Lower leg skin (tissue), 3 donors: Measurements from ENCODE around the gene MFSD6.

Source experiments
- POLR2A ChIP-seq, 2 donors: fragments of 450-650 bp; IDR thresholded peaks; one replicate each; pipeline ENCODE4 v1.6.1; 2016 to 2017; ENCODE audit warnings: antibody characterized with exemption in 2 of 2, mild to moderate bottlenecking in 1 of 2, moderate library complexity in 1 of 2
- TF ChIP-seq, protein P1 (sequence below), 3 donors: fragments of 450-650 bp; IDR thresholded peaks; one replicate each; pipeline ENCODE4 v1.5.1; 2016; ENCODE audit warnings: antibody characterized with exemption in 3 of 3, mild to moderate bottlenecking in 3 of 3, moderate library complexity in 2 of 3

DNA sequence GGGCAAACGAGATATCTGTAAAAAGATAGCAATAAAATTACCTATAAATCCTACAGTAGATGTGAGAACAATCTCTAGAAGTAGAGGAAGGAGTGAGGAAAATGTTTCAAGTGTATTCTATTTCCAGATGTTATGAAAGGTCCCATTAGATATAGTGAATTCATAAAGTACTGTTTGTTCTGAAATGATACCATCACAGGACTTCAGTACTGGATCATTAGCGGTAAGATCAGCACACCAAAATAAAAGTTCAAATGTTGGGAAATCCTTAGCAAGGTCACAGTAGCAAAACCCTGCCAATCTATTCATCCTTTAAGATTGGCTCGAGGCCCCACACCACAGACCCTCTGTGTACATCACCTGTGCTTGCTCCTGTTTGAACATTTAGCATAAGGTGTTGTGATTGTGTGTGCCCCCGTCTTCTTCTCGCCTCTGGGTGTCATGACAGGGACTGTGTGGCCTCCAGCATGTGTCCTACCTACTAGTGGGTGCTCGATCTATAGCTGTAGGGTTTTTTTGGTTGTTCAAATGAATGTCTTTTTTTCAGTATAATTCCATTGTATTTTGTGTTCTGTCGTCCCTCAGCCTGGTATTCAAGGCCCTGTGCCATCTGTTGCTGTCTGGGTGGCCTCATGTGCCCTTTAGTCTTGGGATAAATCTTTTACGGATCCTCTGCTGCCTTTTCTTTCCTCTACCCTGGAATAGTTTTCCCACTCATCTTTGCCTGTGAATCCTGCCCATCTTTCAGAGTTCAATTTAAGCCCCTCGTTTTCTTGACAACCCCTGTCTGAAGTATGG lies 9.1 kb downstream of the MFSD6 start:
- TF ChIP-seq, protein P1, sequence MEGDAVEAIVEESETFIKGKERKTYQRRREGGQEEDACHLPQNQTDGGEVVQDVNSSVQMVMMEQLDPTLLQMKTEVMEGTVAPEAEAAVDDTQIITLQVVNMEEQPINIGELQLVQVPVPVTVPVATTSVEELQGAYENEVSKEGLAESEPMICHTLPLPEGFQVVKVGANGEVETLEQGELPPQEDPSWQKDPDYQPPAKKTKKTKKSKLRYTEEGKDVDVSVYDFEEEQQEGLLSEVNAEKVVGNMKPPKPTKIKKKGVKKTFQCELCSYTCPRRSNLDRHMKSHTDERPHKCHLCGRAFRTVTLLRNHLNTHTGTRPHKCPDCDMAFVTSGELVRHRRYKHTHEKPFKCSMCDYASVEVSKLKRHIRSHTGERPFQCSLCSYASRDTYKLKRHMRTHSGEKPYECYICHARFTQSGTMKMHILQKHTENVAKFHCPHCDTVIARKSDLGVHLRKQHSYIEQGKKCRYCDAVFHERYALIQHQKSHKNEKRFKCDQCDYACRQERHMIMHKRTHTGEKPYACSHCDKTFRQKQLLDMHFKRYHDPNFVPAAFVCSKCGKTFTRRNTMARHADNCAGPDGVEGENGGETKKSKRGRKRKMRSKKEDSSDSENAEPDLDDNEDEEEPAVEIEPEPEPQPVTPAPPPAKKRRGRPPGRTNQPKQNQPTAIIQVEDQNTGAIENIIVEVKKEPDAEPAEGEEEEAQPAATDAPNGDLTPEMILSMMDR (IDR thresholded peaks at IDR 0.05) = no peak
- TF ChIP-seq POLR2A (IDR thresholded peaks at IDR 0.05) = no peak
